ENCODE measurements around the gene LDHD. TPM values are rescaled to one million over a fixed set of nuclear protein-coding genes. Genes with fewer than 3 reads are reported as not detected.

The LDHD gene
- total and polyA plus RNA-seq, 9 of the 15 experiments (the other 6 are each of a cell fraction or from before 2014, with no cell fraction given), result 0.19 to 0.86 (median 0.54) TPM; not detected in 3

DNA sequence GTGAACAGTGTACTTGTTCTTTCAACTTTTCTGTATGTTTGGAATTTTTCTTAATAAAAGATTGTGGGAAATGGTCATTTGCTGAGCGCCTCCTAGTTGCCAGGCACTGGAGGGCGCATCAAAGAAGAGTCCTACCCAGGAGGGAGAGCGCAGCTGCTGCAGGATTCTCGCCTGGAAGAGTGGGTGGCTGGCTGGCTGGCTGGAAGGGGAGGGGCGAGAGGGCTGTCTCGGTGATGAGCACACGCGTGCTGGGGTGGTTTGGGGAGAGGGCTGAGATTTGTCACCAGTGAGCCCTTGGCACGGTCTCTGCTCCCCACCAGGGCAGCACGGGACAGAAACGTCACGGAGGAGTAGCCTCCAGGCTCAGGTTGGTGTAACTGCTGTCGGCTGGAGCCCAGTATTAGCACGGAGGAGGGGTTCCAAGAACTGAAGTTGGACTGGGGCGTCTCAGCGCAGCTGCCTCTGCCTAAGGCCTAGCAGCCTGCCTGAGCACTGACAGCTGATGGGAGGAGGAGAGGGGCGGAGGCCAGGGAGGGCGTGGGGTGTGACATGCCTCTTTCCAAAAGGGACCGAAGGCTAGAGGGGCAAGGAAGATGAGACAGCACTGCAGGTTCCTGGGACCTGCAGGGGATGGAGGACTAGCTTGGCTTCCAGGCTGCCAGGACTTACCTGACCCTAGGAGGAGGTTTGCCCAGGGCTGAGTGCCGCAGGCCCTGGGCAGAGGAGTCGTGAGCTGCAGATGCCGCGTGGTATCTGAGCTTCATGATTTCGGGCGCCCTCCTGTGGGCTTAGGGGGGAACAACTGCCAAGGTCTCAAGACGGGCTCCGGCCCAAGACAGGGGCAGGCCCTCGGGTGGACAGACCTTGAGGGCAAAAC lies 5.7 kb downstream of the LDHD start (continued):
- no peak for TF ChIP-seq KLF10 (CRISPR knock-in tag; IDR thresholded peaks at IDR 0.05)
- TF ChIP-seq KLF16 (IDR thresholded peaks at IDR 0.05), result peak; percentile 49
- TF ChIP-seq ZNF212 (CRISPR knock-in tag; IDR thresholded peaks at IDR 0.05), result no peak
- TF ChIP-seq, protein P1, sequence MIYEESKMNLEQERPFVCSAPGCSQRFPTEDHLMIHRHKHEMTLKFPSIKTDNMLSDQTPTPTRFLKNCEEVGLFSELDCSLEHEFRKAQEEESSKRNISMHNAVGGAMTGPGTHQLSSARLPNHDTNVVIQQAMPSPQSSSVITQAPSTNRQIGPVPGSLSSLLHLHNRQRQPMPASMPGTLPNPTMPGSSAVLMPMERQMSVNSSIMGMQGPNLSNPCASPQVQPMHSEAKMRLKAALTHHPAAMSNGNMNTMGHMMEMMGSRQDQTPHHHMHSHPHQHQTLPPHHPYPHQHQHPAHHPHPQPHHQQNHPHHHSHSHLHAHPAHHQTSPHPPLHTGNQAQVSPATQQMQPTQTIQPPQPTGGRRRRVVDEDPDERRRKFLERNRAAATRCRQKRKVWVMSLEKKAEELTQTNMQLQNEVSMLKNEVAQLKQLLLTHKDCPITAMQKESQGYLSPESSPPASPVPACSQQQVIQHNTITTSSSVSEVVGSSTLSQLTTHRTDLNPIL (CRISPR knock-in tag; IDR thresholded peaks at IDR 0.05), result no peak
- TF ChIP-seq, protein P2, sequence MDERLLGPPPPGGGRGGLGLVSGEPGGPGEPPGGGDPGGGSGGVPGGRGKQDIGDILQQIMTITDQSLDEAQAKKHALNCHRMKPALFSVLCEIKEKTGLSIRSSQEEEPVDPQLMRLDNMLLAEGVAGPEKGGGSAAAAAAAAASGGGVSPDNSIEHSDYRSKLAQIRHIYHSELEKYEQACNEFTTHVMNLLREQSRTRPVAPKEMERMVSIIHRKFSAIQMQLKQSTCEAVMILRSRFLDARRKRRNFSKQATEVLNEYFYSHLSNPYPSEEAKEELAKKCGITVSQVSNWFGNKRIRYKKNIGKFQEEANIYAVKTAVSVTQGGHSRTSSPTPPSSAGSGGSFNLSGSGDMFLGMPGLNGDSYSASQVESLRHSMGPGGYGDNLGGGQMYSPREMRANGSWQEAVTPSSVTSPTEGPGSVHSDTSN (CRISPR knock-in tag; IDR thresholded peaks at IDR 0.05; ENCODE audit: low read depth), result no peak
- TF ChIP-seq, protein P2 (tag; conservative IDR thresholded peaks at IDR 0.05; ENCODE audit: low read depth), result peak; percentile 48
- TF ChIP-seq RBFOX2 (IDR thresholded peaks at IDR 0.05; ENCODE audit: low read depth, low read length), result peak; percentile 38; the same call in 1 of the 2 replicates
- TF ChIP-seq RUNX1 (IDR thresholded peaks at IDR 0.05; ENCODE audit: low read depth), result no peak
- no peak for TF ChIP-seq ATF1 (CRISPR knock-in tag; IDR thresholded peaks at IDR 0.05)
- peak; percentile 75 for TF ChIP-seq ATF1 (tag; IDR thresholded peaks at IDR 0.05)
- TF ChIP-seq SAFB2 (IDR thresholded peaks at IDR 0.05; ENCODE audit: borderline replicate concordance, low read depth, low read length, severe bottlenecking), result no peak
- no peak for TF ChIP-seq PHB2 (IDR thresholded peaks at IDR 0.05; ENCODE audit: low read depth)
- TF ChIP-seq RFX1 (IDR thresholded peaks at IDR 0.05), result no peak
- TF ChIP-seq MAFF (IDR thresholded peaks at IDR 0.05; ENCODE audit: low read length), result no peak
- TF ChIP-seq ATF7 (IDR thresholded peaks at IDR 0.05), result peak; percentile 73
- no peak for TF ChIP-seq FIP1L1 (IDR thresholded peaks at IDR 0.05; ENCODE audit: low read depth, low read length, poor library complexity, severe bottlenecking)
- TF ChIP-seq ZNF707 (CRISPR knock-in tag; conservative IDR thresholded peaks at IDR 0.05), result no peak
- TF ChIP-seq, protein P3, sequence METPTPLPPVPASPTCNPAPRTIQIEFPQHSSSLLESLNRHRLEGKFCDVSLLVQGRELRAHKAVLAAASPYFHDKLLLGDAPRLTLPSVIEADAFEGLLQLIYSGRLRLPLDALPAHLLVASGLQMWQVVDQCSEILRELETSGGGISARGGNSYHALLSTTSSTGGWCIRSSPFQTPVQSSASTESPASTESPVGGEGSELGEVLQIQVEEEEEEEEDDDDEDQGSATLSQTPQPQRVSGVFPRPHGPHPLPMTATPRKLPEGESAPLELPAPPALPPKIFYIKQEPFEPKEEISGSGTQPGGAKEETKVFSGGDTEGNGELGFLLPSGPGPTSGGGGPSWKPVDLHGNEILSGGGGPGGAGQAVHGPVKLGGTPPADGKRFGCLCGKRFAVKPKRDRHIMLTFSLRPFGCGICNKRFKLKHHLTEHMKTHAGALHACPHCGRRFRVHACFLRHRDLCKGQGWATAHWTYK (CRISPR knock-in tag; IDR thresholded peaks at IDR 0.05), result peak; percentile 56; the same call in 1 of the 2 replicates
- 0 out of 2 replicates have a peak, but pooled peaks have one; percentile 40 for TF ChIP-seq POLR2AphosphoS2 (IDR thresholded peaks at IDR 0.05; ENCODE audit: low read length)
- TF ChIP-seq, protein P4, sequence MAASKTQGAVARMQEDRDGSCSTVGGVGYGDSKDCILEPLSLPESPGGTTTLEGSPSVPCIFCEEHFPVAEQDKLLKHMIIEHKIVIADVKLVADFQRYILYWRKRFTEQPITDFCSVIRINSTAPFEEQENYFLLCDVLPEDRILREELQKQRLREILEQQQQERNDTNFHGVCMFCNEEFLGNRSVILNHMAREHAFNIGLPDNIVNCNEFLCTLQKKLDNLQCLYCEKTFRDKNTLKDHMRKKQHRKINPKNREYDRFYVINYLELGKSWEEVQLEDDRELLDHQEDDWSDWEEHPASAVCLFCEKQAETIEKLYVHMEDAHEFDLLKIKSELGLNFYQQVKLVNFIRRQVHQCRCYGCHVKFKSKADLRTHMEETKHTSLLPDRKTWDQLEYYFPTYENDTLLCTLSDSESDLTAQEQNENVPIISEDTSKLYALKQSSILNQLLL (CRISPR knock-in tag; IDR thresholded peaks at IDR 0.05; ENCODE audit: borderline replicate concordance), result no peak
- TF ChIP-seq, protein P5, sequence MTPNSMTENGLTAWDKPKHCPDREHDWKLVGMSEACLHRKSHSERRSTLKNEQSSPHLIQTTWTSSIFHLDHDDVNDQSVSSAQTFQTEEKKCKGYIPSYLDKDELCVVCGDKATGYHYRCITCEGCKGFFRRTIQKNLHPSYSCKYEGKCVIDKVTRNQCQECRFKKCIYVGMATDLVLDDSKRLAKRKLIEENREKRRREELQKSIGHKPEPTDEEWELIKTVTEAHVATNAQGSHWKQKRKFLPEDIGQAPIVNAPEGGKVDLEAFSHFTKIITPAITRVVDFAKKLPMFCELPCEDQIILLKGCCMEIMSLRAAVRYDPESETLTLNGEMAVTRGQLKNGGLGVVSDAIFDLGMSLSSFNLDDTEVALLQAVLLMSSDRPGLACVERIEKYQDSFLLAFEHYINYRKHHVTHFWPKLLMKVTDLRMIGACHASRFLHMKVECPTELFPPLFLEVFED (CRISPR knock-in tag; conservative IDR thresholded peaks at IDR 0.05), result no peak
